GM12864 (cell line): ENCODE measurements around the gene CYP2C9.
A peak's percentile ranks its signal among the peaks of the same experiment; 100 is the strongest.
"Not testable (repeated sequence)": the region's sequence is repeated elsewhere in the genome, so short reads cannot be mapped to it uniquely, and the experiment has no call there.

ENCODE experiments used
- DNase-seq: peaks from one replicate; pipeline ENCODE4 v3.0.0-alpha.2; 2011; ENCODE audit warnings: low read depth
- H3K4me3 ChIP-seq: 2 replicates; pipeline ENCODE4 v1.5.1; 2011; ENCODE audit warnings: mild to moderate bottlenecking, low read depth, low read length, control low read depth
- TF ChIP-seq, protein P1 (sequence below): IDR thresholded peaks from 2 replicates; pipeline ENCODE4 v1.5.1; 2011; ENCODE audit warnings: low read depth, mild to moderate bottlenecking, moderate library complexity, low read length, control low read depth, inconsistent platforms; ENCODE audit errors: missing control alignments

CYP2C9 gene

DNA sequence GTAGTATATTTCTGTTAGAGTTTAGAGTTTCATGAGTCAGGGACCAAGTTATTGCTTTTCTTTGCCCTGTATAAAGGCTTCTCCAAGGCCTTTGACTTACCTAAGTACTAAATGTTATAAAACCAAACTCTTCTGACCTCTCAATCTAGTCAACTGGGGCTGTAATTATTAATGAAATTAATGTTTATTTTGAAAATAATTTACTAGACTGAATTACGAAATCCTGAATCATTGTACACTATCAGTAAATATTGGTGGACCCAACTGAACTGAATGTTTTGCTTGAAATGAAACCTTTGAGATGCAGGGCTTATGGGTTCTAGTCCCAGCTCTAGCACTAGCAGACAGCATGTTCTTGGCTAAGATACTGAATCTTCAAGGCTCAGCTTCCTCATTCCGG lies 1.7 kb upstream of the CYP2C9 start:
- TF ChIP-seq, protein P1, sequence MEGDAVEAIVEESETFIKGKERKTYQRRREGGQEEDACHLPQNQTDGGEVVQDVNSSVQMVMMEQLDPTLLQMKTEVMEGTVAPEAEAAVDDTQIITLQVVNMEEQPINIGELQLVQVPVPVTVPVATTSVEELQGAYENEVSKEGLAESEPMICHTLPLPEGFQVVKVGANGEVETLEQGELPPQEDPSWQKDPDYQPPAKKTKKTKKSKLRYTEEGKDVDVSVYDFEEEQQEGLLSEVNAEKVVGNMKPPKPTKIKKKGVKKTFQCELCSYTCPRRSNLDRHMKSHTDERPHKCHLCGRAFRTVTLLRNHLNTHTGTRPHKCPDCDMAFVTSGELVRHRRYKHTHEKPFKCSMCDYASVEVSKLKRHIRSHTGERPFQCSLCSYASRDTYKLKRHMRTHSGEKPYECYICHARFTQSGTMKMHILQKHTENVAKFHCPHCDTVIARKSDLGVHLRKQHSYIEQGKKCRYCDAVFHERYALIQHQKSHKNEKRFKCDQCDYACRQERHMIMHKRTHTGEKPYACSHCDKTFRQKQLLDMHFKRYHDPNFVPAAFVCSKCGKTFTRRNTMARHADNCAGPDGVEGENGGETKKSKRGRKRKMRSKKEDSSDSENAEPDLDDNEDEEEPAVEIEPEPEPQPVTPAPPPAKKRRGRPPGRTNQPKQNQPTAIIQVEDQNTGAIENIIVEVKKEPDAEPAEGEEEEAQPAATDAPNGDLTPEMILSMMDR, result no peak
- H3K4me3 ChIP-seq, result no peak overlapping the region
- no peak for DNase-seq

DNA sequence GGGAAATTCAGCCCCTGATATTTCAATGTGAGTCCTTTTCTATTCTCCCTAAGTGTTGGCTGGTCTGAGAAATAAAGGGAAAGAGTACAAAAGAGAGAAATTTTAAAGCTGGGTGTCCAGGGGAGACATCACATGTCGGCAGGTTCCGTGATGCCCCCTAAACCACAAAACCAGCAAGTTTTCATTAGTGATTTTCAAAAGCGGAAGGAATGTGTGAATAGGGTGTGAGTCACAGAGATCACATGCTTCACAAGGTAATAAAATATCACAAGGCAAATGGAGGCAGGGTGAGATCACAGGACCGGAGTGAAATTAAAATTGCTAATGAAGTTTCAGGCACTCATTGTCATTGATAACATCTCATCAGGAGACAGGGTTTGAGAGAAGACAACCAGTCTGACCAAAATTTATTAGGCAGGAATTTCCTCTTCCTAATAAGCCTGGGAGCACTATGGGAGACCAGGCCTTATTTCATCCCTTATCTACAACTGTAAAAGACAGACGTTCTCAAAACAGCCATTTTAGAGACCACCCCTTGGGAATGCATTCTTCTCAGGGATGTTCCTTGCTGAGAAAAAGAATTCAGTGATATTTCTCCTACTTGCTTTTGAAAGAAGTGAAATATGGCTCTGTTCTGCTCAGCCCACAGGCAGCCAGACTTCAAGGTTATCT lies 5.1 kb downstream of the CYP2C9 start:
- not testable (repeated sequence) for DNase-seq, H3K4me3 ChIP-seq

DNA sequence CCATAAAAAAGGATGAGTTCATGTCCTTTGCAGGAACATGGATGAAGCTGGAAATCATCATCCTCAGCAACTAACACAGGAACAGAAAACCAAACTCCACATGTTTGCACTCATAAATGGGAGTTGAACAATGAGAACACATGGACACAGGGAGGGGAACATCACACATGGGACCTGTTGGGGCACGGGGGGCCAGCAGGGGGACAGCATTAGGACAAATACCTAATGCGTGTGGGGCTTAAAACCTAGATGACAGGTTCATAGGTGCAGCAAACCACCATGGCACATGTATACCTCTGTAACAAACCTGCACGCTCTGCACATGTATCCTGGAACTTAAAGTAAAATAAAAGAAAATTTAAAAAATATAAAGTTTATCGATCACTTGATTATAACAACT lies 7.7 kb downstream of the CYP2C9 start:
- H3K4me3 ChIP-seq, DNase-seq: not testable (repeated sequence)

DNA sequence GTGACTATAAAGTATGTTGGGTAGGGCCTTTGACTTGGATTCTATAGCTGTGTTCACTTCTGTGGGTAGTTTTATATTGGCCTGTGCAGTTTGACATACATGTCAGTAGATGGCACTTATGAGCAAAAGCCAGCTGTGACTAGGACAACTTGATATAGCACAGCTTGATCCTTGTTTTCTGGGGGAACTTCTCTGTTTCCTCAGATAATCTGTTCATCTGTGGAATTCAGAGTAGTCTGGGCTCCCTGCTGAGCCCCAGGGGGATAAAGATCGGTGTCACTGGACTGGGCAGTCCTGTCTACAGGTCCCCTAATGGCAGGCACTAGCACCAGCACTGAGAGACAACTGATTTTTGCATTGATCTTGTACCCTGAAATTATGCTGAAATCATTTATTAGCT lies 25.4 kb downstream of the CYP2C9 start:
- TF ChIP-seq, protein P1, result peak; percentile 73
- DNase-seq, result peak; percentile 5
- H3K4me3 ChIP-seq, result no peak overlapping the region

DNA sequence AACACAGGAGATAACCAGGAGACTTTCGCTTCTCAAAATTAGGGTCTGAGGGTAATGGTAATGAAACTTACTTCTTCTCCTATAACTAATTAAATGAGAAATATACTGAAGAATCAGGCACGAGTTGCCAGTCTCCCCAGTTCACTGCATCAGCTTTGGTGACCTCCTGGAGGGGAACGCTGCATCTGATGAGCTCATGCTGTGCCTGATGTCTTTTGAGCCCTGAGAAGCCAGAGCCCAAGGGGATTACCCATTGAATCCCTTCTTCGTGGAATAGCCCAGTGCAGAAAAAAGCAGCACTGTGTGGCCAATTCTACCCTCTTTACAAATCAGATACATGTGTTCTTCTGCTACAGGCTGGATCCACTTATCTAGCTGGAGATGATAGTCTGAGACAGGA lies 45.1 kb downstream of the CYP2C9 start:
- DNase-seq, result no peak
- TF ChIP-seq, protein P1, result no peak
- no peak overlapping the region for H3K4me3 ChIP-seq

DNA sequence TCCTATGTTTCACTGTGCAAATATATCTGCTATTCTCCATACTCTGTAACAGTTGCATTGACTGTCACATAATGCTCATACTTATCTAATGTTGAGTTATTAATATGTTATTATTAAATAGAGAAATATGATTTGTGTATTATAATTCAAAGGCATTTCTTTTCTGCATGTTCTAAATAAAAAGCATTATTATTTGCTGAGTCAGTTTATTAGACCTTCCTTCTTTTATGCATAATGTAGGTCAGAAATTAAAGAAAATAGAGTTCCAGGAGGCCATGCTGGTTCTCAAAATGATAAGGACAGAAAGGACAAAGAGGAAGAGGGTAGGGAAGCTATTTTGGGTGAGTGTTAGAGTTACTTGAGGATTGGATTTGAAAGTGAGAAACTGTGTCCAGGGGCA lies 50.7 kb downstream of the CYP2C9 start:
- TF ChIP-seq, protein P1, result no peak
- no peak overlapping the region for H3K4me3 ChIP-seq
- DNase-seq, result no peak

DNA sequence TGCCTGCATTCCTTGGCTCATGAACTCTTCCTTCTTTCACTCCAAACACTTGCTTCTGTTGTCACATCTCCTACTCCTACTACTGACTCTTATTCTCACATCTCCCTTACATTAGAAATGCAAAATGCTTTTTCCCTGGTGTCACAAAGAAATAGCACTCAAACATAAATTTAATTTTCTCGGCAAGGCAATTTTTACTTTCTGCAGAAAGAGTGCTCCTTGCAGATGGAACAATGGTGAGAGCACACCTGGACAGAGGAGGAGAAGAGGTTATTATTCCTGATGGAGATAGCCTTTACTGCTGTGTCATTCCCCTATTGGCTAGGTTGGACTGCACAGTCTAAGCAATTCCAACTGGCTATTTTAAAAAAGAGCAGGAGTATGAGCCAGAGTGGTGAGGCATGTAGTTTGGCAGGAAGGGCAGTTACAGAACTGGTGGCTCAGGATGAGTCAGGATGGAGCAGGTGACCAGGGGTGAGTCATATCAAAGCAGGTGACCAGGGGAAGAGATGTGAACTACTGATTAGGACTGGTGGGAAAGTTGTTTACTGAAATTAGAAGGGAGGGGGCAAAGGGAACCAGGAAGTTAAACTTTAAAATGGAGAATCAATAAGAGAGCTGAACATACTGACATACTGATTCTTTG lies 52.9 kb downstream of the CYP2C9 start:
- H3K4me3 ChIP-seq, result no peak overlapping the region

More for the DNA sequence above, 52.9 kb downstream of the CYP2C9 start:
- DNase-seq, result no peak
- TF ChIP-seq, protein P1, result no peak
